ENCODE data around the gene KCNJ2. TPM values are rescaled to one million over a fixed set of nuclear protein-coding genes. Genes with fewer than 3 reads are reported as not detected.

Gene KCNJ2
- total RNA-seq, 1 donor from 2014 or later = 7.5 TPM

DNA sequence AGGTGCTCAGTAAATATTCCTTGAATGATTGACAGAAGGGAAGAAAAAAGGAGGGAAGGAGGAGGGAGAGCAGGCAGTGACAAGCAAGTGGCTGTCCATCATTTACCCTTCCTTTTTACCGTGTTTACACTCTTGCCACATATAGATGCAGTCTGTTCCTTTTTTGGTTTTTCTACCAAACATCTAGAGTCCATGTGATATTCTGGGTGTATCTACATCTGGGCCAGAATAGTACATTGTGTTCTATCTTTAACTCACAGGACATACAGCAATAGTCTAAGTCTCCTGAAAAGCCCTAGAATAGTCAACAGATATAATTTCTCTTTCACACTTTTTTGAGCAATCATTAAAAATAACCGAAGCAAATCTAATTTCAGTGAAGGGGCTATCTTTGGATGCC, 33.5 kb downstream of the KCNJ2 start:
- no peak overlapping the region for H3K27ac ChIP-seq
- no peaks in the 10 kb centered on the region for H3K36me3 ChIP-seq
- DNase-seq (ENCODE audit: low spot score in 2 of 2) = no peak
- TF ChIP-seq, protein P1, sequence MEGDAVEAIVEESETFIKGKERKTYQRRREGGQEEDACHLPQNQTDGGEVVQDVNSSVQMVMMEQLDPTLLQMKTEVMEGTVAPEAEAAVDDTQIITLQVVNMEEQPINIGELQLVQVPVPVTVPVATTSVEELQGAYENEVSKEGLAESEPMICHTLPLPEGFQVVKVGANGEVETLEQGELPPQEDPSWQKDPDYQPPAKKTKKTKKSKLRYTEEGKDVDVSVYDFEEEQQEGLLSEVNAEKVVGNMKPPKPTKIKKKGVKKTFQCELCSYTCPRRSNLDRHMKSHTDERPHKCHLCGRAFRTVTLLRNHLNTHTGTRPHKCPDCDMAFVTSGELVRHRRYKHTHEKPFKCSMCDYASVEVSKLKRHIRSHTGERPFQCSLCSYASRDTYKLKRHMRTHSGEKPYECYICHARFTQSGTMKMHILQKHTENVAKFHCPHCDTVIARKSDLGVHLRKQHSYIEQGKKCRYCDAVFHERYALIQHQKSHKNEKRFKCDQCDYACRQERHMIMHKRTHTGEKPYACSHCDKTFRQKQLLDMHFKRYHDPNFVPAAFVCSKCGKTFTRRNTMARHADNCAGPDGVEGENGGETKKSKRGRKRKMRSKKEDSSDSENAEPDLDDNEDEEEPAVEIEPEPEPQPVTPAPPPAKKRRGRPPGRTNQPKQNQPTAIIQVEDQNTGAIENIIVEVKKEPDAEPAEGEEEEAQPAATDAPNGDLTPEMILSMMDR (IDR thresholded peaks at IDR 0.05) = no peak
- H3K4me3 ChIP-seq = no peak overlapping the region
- no peaks in the 10 kb centered on the region for H3K27me3 ChIP-seq
- H3K9me3 ChIP-seq = no peaks in the 10 kb centered on the region
- no peaks in the 10 kb centered on the region for H3K4me1 ChIP-seq
- intact Hi-C loops (cut with DNase I) = no loop called here

DNA sequence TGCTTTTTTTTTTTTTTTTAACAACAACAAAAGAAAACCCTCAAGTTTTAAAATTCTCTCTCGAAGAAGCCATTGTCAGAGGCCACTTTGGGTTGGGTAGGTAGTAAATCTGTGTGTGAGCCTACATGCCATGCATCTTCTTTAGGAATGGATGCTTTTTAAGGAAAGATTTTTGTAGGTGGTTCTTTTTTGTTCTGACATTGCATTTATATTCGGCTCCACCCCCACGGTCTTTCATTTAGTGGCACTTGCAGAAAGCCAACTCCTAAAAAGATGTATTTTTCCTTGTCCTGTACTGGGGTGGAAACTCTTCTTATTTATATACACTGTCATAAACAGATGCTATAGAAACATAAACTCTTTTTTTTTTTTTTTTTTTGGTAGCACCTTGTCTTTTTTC, 35.1 kb downstream of the KCNJ2 start:
- intact Hi-C loops (cut with DNase I) = no loop called here
- H3K27ac ChIP-seq = no peak overlapping the region

DNA sequence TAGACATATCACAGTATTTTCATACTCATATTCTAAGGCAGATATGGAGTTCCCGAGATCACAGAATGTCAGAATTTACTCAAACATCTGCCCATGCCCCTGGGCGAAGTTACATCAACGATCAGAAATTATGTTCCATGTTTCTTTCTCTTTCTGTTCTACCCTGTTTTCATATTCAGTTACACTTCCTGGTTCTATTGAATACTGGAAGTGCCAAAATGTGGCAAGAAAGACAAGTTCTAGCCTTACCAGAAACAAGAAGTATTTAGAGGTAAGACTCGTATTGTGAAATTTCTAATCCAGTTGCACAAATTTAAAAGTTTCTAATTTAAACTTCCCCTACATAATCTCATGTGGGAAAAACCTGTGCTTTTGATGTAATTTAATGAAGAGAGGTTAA, 36.1 kb downstream of the KCNJ2 start:
- Histone ChIP-seq H3K4me1 (no peaks in the 10 kb centered on the region), H3K27me3 (no peaks in the 10 kb centered on the region), H3K4me3 (no peak overlapping the region), H3K27ac (no peak overlapping the region), H3K36me3 (no peaks in the 10 kb centered on the region), H3K9me3 (no peaks in the 10 kb centered on the region)
- TF ChIP-seq, protein P1 (IDR thresholded peaks at IDR 0.05) = no peak
- intact Hi-C loops (cut with DNase I) = no loop called here
- DNase-seq (ENCODE audit: low spot score in 2 of 2) = no peak

More for the DNA sequence above, 35.1 kb downstream of the KCNJ2 start:
- TF ChIP-seq, protein P1 (IDR thresholded peaks at IDR 0.05) = no peak
- DNase-seq (ENCODE audit: low spot score in 2 of 2) = no peak
- Histone ChIP-seq H3K4me1 (no peaks in the 10 kb centered on the region), H3K4me3 (no peak overlapping the region), H3K27me3 (no peaks in the 10 kb centered on the region), H3K36me3 (no peaks in the 10 kb centered on the region), H3K9me3 (no peaks in the 10 kb centered on the region)

DNA sequence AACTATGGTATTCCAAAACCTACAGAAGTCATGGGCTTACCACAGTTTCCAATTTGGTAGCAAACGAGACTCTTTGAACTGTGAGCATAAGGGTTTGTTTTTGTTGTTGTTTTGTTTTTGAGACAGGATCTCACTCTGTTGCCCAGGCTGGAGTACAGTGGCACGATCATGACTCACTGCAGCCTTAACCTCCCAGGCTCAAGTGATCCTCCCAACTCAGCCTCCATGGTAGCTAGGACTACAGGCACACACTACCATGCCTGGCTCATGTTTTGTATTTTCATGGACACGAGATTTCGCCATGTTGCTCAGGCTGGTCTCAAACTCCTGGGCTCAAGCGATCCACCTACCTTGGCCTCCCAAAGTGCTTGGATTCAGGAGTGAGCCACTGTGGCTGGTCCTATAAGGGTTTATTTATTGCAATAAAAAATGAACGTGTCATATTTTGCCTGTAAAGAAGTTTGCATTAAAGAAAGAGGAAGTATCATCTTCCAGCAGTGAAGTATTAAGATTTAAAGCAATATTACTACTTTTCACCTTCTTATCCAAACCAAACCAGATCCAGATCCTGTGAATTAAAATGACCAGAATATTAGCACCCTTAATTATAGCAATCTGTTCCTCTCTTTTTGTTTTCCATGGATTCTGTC, 37.2 kb downstream of the KCNJ2 start:
- Histone ChIP-seq H3K36me3 (no peaks in the 10 kb centered on the region), H3K27ac (no peak overlapping the region), H3K9me3 (no peaks in the 10 kb centered on the region), H3K4me3 (no peak overlapping the region), H3K27me3 (no peaks in the 10 kb centered on the region), H3K4me1 (no peaks in the 10 kb centered on the region)
- intact Hi-C loops (cut with DNase I) = no loop called here
- TF ChIP-seq, protein P1 (IDR thresholded peaks at IDR 0.05) = no peak
- no peak for DNase-seq (ENCODE audit: low spot score in 2 of 2)

DNA sequence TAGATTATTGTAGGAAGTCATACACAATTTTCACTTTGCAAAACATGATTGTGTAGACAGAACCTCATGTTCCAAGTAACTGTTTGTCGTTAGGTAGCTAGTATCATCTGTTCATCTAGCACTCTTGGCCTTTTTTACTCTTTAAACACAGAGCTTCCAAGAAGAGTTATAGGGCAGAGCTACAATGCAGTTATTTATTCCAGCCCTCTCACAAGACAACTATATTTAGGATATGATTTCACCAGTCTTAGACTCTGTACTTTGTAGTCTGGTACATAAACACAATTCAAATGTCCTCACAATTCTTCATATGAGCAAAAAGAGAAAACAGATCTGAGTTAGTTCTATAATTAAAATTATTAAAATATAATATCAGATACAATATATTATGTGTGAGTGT, 37.9 kb downstream of the KCNJ2 start:
- Histone ChIP-seq H3K36me3 (no peaks in the 10 kb centered on the region), H3K4me1 (no peaks in the 10 kb centered on the region), H3K27ac (no peak overlapping the region), H3K27me3 (no peaks in the 10 kb centered on the region), H3K9me3 (no peaks in the 10 kb centered on the region), H3K4me3 (no peak overlapping the region)
- TF ChIP-seq, protein P1 (IDR thresholded peaks at IDR 0.05) = no peak
- no peak for DNase-seq (ENCODE audit: low spot score in 2 of 2)
- intact Hi-C loops (cut with DNase I) = no loop called here

All from ascending aorta (tissue), 2 donors.